WTC11 (cell line): ENCODE results near the gene PRKACB. TPM values are rescaled to one million over a fixed set of nuclear protein-coding genes. Genes with fewer than 3 reads are reported as not detected.

Source experiments
- ATAC-seq: fragments of 200-7000 bp; cut with Tn5 transposase; 2 replicates; pipeline ENCODE4 v1.10.0; 2021; ENCODE audit warnings: mild to moderate bottlenecking, moderate library complexity
- CTCF ChIA-PET: fragments of 300-600 bp; sonication (Branson Sonifier 250); formaldehyde crosslinking; loops from one replicate; lab custom pipeline; 2021; ENCODE audit warnings: antibody characterized with exemption; lab: Charles Lee
- POLR2A ChIA-PET: fragments of 350-600 bp; sonication (Branson Sonifier 250); formaldehyde crosslinking; loops from one replicate; lab custom pipeline; 2021; ENCODE audit warnings: antibody characterized with exemption; lab: Charles Lee
- DNase-seq: peaks from one replicate; pipeline ENCODE4 v3.0.0; 2021; ENCODE audit warnings: low spot score
- H3K27ac Mint-ChIP-seq: 2 replicates; pipeline ENCODE4 v1.8.0; 2021; ENCODE audit warnings: mixed read lengths
- H3K27me3 Mint-ChIP-seq: 2 replicates; pipeline ENCODE4 v1.8.0; 2021; ENCODE audit warnings: low read depth, mild to moderate bottlenecking, moderate library complexity, mixed read lengths
- H3K36me3 Mint-ChIP-seq: 2 replicates; pipeline ENCODE4 v1.8.0; 2021; ENCODE audit warnings: mixed read lengths
- H3K4me1 Mint-ChIP-seq: 2 replicates; pipeline ENCODE4 v1.8.0; 2022; ENCODE audit warnings: mixed read lengths
- H3K4me3 Mint-ChIP-seq: 2 replicates; pipeline ENCODE4 v1.8.0; 2021; ENCODE audit warnings: mild to moderate bottlenecking, moderate library complexity, mixed read lengths
- H3K9me3 Mint-ChIP-seq: 2 replicates; pipeline ENCODE4 v1.8.0; 2021; ENCODE audit warnings: mixed read lengths
- ATF1 ChIP-seq: sonication (generic); formaldehyde crosslinking; IDR thresholded peaks from 2 replicates; pipeline ENCODE4 v1.8.1; 2023; ENCODE audit warnings: mild to moderate bottlenecking, moderate library complexity, missing genetic modification reagents
- FOXJ3 ChIP-seq: sonication (generic); formaldehyde crosslinking; IDR thresholded peaks from 2 replicates; pipeline ENCODE4 v1.9.0; 2021; ENCODE audit warnings: missing genetic modification reagents, mild to moderate bottlenecking, borderline replicate concordance
- FOXK1 ChIP-seq: sonication (generic); formaldehyde crosslinking; IDR thresholded peaks from 2 replicates; pipeline ENCODE4 v1.8.0; 2022; ENCODE audit warnings: mild to moderate bottlenecking, moderate library complexity, missing genetic modification reagents
- FOXP1 ChIP-seq: sonication (generic); formaldehyde crosslinking; IDR thresholded peaks from 2 replicates; pipeline ENCODE4 v1.8.0; 2022; ENCODE audit warnings: missing genetic modification reagents, mild to moderate bottlenecking, moderate library complexity, borderline replicate concordance
- IRF2 ChIP-seq: sonication (generic); formaldehyde crosslinking; IDR thresholded peaks from 2 replicates; pipeline ENCODE4 v1.8.0; 2022; ENCODE audit warnings: low read depth, missing genetic modification reagents, borderline replicate concordance
- KAT7 ChIP-seq: sonication (generic); formaldehyde crosslinking; IDR thresholded peaks from 2 replicates; pipeline ENCODE4 v1.8.1; 2023; ENCODE audit warnings: missing genetic modification reagents, mild to moderate bottlenecking, borderline replicate concordance
- OVOL2 ChIP-seq: fragments of 250-450 bp; sonication (Bioruptor Pico); IDR thresholded peaks from 2 replicates; pipeline ENCODE4 v1.9.0; 2021; ENCODE audit warnings: mild to moderate bottlenecking, borderline replicate concordance
- SOX15 ChIP-seq: fragments of 250-450 bp; sonication (Bioruptor Pico); IDR thresholded peaks from 2 replicates; pipeline ENCODE4 v1.9.0; 2021; ENCODE audit warnings: mild to moderate bottlenecking
- ZMAT4 ChIP-seq: fragments of 250-450 bp; sonication (Bioruptor Pico); IDR thresholded peaks from 2 replicates; pipeline ENCODE4 v1.9.0; 2021; ENCODE audit warnings: mild to moderate bottlenecking
- ZNF263 ChIP-seq: sonication (generic); formaldehyde crosslinking; IDR thresholded peaks from 2 replicates; pipeline ENCODE4 v1.8.1; 2022; ENCODE audit warnings: low read depth, mild to moderate bottlenecking, moderate library complexity, missing genetic modification reagents
- ZNF532 ChIP-seq: fragments of 250-450 bp; sonication (Bioruptor Pico); IDR thresholded peaks from 2 replicates; pipeline ENCODE4 v1.9.0; 2021; ENCODE audit warnings: mild to moderate bottlenecking, borderline replicate concordance
- total RNA-seq: library from RNA; stranded (reverse); gene quantifications from 3 replicates; pipeline ENCODE4 v1.2.3, GENCODE V29; 2021
- TF ChIP-seq, protein P1 (sequence below): sonication (generic); formaldehyde crosslinking; IDR thresholded peaks from 2 replicates; pipeline ENCODE4 v1.8.1; 2023; ENCODE audit warnings: mild to moderate bottlenecking, missing genetic modification reagents
- TF ChIP-seq, protein P2 (sequence below): sonication (generic); formaldehyde crosslinking; IDR thresholded peaks from 2 replicates; pipeline ENCODE4 v1.8.0; 2022; ENCODE audit warnings: mild to moderate bottlenecking, missing genetic modification reagents
- TF ChIP-seq, protein P3 (sequence below): sonication (generic); formaldehyde crosslinking; IDR thresholded peaks from 2 replicates; pipeline ENCODE4 v1.8.0; 2022; ENCODE audit warnings: mild to moderate bottlenecking, missing genetic modification reagents
- TF ChIP-seq, protein P4 (sequence below): sonication (generic); formaldehyde crosslinking; IDR thresholded peaks from 2 replicates; pipeline ENCODE4 v1.8.0; 2022; ENCODE audit warnings: mild to moderate bottlenecking, missing genetic modification reagents
- TF ChIP-seq, protein P5 (sequence below): fragments of 200-600 bp; IDR thresholded peaks from 2 replicates; pipeline ENCODE4 v1.8.0; 2022; ENCODE audit warnings: antibody characterized with exemption
- TF ChIP-seq, protein P6 (sequence below): sonication (generic); formaldehyde crosslinking; IDR thresholded peaks from 2 replicates; pipeline ENCODE4 v1.8.1; 2022; ENCODE audit warnings: mild to moderate bottlenecking, moderate library complexity, missing genetic modification reagents

Gene PRKACB
- total RNA-seq, 1 experiment from 2014 or later = 18.4 TPM

DNA sequence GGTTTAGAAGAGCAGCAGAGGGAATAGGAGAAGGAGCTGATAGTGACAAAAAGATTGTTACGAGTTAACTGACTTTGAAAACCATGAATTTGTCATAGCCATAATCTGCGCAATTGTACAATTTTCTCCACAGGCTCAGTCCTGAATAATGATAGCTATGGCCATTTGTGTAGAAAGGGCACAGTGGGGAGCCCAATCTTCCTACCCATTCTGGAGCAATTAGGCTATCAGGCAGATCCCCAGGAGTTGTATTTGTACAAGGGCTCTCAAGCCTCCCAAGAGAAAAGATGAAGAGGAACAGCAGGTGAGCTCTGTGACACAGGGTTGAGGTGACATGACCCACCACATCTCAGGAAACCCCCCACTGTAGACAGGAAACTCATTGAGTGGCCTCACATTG, 115.3 kb downstream of the PRKACB start (continued):
- no peak for TF ChIP-seq FOXP1 (CRISPR knock-in tag)
- TF ChIP-seq, protein P1, sequence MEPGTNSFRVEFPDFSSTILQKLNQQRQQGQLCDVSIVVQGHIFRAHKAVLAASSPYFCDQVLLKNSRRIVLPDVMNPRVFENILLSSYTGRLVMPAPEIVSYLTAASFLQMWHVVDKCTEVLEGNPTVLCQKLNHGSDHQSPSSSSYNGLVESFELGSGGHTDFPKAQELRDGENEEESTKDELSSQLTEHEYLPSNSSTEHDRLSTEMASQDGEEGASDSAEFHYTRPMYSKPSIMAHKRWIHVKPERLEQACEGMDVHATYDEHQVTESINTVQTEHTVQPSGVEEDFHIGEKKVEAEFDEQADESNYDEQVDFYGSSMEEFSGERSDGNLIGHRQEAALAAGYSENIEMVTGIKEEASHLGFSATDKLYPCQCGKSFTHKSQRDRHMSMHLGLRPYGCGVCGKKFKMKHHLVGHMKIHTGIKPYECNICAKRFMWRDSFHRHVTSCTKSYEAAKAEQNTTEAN (CRISPR knock-in tag) = no peak
- TF ChIP-seq, protein P2, sequence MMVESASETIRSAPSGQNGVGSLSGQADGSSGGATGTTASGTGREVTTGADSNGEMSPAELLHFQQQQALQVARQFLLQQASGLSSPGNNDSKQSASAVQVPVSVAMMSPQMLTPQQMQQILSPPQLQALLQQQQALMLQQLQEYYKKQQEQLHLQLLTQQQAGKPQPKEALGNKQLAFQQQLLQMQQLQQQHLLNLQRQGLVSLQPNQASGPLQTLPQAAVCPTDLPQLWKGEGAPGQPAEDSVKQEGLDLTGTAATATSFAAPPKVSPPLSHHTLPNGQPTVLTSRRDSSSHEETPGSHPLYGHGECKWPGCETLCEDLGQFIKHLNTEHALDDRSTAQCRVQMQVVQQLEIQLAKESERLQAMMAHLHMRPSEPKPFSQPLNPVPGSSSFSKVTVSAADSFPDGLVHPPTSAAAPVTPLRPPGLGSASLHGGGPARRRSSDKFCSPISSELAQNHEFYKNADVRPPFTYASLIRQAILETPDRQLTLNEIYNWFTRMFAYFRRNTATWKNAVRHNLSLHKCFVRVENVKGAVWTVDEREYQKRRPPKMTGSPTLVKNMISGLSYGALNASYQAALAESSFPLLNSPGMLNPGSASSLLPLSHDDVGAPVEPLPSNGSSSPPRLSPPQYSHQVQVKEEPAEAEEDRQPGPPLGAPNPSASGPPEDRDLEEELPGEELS = no peak
- TF ChIP-seq FOXJ3 (CRISPR knock-in tag) = no peak
- TF ChIP-seq ZMAT4 = no peak
- TF ChIP-seq, protein P3, sequence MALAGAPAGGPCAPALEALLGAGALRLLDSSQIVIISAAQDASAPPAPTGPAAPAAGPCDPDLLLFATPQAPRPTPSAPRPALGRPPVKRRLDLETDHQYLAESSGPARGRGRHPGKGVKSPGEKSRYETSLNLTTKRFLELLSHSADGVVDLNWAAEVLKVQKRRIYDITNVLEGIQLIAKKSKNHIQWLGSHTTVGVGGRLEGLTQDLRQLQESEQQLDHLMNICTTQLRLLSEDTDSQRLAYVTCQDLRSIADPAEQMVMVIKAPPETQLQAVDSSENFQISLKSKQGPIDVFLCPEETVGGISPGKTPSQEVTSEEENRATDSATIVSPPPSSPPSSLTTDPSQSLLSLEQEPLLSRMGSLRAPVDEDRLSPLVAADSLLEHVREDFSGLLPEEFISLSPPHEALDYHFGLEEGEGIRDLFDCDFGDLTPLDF (CRISPR knock-in tag) = no peak
- TF ChIP-seq, protein P4, sequence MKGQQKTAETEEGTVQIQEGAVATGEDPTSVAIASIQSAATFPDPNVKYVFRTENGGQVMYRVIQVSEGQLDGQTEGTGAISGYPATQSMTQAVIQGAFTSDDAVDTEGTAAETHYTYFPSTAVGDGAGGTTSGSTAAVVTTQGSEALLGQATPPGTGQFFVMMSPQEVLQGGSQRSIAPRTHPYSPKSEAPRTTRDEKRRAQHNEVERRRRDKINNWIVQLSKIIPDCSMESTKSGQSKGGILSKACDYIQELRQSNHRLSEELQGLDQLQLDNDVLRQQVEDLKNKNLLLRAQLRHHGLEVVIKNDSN (CRISPR knock-in tag) = no peak
- TF ChIP-seq, protein P5, sequence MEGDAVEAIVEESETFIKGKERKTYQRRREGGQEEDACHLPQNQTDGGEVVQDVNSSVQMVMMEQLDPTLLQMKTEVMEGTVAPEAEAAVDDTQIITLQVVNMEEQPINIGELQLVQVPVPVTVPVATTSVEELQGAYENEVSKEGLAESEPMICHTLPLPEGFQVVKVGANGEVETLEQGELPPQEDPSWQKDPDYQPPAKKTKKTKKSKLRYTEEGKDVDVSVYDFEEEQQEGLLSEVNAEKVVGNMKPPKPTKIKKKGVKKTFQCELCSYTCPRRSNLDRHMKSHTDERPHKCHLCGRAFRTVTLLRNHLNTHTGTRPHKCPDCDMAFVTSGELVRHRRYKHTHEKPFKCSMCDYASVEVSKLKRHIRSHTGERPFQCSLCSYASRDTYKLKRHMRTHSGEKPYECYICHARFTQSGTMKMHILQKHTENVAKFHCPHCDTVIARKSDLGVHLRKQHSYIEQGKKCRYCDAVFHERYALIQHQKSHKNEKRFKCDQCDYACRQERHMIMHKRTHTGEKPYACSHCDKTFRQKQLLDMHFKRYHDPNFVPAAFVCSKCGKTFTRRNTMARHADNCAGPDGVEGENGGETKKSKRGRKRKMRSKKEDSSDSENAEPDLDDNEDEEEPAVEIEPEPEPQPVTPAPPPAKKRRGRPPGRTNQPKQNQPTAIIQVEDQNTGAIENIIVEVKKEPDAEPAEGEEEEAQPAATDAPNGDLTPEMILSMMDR = no peak

DNA sequence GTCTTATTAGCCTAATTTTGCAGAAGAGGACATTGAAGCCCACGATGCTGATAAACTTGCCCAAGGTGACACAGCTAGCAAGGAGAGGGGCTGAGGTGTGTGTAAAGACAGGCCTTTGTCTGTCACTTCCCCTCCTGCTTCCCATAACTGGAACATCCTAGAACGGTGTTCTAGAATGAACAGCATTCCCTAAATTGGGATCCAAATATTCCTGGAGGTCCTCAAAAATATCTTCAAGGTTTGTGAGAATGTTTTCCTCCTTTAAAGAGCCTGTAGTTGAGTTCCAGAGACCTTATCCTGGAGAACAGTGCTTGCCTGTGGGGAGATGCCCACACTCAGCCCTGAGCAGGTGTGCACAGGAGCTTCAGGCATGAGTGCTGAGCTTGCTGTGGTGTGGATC, 115.9 kb downstream of the PRKACB start:
- H3K27me3 Mint-ChIP-seq = no peaks in the 10 kb centered on the region
- ChIA-PET CTCF (no interaction called here), POLR2A (no interaction called here)
- H3K9me3 Mint-ChIP-seq = no peaks in the 10 kb centered on the region
- ATAC-seq (no peak), DNase-seq (no peak)
- H3K36me3 Mint-ChIP-seq = no peaks in the 10 kb centered on the region
- no peak overlapping the region for H3K4me3 Mint-ChIP-seq
- no peak overlapping the region for H3K27ac Mint-ChIP-seq
- H3K4me1 Mint-ChIP-seq = peaks cover 3% of the 10 kb centered on the region
- TF ChIP-seq KAT7 (CRISPR knock-in tag) (no peak), OVOL2 (no peak), IRF2 (CRISPR knock-in tag) (no peak), ATF1 (CRISPR knock-in tag) (no peak), FOXK1 (CRISPR knock-in tag) (no peak), ZNF532 (CRISPR knock-in tag) (no peak), ZNF263 (CRISPR knock-in tag) (no peak), SOX15 (CRISPR knock-in tag) (no peak)
- TF ChIP-seq, protein P6, sequence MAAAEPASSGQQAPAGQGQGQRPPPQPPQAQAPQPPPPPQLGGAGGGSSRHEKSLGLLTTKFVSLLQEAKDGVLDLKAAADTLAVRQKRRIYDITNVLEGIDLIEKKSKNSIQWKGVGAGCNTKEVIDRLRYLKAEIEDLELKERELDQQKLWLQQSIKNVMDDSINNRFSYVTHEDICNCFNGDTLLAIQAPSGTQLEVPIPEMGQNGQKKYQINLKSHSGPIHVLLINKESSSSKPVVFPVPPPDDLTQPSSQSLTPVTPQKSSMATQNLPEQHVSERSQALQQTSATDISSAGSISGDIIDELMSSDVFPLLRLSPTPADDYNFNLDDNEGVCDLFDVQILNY (CRISPR knock-in tag) = no peak
- TF ChIP-seq, protein P1 (CRISPR knock-in tag) = no peak
